Breast epithelium (tissue), 3 donors: Measurements from ENCODE around the gene HMGCL.

ENCODE experiments used
- POLR2A ChIP-seq: fragments of 450-650 bp; IDR thresholded peaks from one replicate; pipeline ENCODE4 v1.6.1; 2016; ENCODE audit warnings: antibody characterized with exemption, mild to moderate bottlenecking, moderate library complexity
- TF ChIP-seq, protein P1 (sequence below), 3 donors: fragments of 450-650 bp; IDR thresholded peaks; one replicate each; pipeline ENCODE4 v1.5.1; 2016 to 2017; ENCODE audit warnings: antibody characterized with exemption in 3 of 3, mild to moderate bottlenecking in 3 of 3, moderate library complexity in 3 of 3

DNA sequence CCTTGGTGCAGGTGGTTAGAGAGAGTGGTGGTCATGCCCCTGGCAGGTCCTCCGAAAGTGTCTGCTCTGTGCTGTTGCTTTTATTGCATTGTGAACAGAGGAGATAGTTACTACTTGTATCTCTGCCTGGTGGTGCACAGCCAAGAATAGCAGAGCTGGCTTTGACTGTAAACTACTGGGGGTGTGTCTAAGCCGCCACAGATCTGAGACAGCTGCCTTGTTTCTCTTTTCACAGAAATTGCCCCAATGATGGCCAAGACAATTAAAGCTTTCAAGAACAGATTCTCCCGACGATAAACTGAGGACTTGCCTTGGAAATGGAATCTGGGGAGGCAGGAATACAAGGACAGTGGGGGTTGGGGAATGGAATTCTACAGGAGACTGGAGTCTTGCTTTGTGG is 66.0 kb downstream of the HMGCL start:
- TF ChIP-seq, protein P1, sequence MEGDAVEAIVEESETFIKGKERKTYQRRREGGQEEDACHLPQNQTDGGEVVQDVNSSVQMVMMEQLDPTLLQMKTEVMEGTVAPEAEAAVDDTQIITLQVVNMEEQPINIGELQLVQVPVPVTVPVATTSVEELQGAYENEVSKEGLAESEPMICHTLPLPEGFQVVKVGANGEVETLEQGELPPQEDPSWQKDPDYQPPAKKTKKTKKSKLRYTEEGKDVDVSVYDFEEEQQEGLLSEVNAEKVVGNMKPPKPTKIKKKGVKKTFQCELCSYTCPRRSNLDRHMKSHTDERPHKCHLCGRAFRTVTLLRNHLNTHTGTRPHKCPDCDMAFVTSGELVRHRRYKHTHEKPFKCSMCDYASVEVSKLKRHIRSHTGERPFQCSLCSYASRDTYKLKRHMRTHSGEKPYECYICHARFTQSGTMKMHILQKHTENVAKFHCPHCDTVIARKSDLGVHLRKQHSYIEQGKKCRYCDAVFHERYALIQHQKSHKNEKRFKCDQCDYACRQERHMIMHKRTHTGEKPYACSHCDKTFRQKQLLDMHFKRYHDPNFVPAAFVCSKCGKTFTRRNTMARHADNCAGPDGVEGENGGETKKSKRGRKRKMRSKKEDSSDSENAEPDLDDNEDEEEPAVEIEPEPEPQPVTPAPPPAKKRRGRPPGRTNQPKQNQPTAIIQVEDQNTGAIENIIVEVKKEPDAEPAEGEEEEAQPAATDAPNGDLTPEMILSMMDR (IDR thresholded peaks at IDR 0.05), result no peak
- TF ChIP-seq POLR2A, result no peak
